GM21723 (cell line): ENCODE data around the gene SLC30A4.
"Not testable (repeated sequence)": the region's sequence is repeated elsewhere in the genome, so short reads cannot be mapped to it uniquely, and the experiment has no call there.

Experiments used
- ATAC-seq: cut with Tn5 transposase; IDR thresholded peaks from one replicate; pipeline ENCODE4 v1.9.1; 2021; ENCODE audit warnings: mild to moderate bottlenecking, moderate library complexity; ENCODE audit not compliant: unreplicated experiment

The SLC30A4 gene, protein sequence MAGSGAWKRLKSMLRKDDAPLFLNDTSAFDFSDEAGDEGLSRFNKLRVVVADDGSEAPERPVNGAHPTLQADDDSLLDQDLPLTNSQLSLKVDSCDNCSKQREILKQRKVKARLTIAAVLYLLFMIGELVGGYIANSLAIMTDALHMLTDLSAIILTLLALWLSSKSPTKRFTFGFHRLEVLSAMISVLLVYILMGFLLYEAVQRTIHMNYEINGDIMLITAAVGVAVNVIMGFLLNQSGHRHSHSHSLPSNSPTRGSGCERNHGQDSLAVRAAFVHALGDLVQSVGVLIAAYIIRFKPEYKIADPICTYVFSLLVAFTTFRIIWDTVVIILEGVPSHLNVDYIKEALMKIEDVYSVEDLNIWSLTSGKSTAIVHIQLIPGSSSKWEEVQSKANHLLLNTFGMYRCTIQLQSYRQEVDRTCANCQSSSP

DNA sequence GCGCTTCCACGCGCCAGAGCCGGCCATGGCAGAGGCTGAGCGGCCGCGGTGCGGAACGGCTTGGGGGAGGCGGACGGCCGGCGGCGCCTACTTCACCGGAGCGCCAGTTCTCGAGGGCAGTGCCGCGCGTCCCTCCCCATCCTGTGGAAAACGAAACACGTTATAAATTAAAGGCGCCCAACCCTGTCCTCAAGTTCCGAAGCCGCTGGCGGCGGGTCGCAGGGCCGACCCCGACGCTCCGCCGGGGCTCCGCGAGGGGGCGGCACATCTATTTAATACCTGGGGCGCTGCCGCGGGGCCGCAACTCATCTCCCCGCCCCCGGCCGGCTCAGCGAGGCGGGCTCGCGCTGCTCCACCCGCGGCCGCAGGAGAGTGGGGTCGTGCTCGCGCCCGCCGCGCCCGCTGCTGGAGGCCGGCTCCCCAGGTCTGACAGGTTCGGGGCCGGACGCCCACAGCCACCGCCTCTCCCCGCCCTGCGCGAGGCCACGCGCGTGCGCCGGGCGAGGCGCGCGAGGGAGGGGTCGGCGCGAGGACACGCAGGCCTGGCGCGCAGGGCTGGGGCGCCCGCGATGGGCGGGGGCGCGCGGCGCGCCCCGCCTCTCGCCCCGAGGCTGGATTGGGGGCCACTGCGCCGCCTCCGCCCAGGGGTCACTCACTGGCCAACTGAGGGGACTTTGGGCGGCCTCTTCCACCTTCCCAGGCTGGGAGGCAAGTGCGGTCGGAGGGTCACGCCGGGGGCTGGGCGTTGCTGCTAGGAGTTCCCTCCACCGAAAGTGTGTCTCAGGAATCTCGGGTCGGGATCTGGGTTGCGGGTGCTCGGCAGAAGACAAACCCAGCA lies at the start of gene SLC30A4:
Gene SLC30A4 (minus strand): TSS at position 428 of the 838 bp plus-strand sequence. CDS start 401 bp downstream, at position 27.
- ATAC-seq: peak; percentile 70

DNA sequence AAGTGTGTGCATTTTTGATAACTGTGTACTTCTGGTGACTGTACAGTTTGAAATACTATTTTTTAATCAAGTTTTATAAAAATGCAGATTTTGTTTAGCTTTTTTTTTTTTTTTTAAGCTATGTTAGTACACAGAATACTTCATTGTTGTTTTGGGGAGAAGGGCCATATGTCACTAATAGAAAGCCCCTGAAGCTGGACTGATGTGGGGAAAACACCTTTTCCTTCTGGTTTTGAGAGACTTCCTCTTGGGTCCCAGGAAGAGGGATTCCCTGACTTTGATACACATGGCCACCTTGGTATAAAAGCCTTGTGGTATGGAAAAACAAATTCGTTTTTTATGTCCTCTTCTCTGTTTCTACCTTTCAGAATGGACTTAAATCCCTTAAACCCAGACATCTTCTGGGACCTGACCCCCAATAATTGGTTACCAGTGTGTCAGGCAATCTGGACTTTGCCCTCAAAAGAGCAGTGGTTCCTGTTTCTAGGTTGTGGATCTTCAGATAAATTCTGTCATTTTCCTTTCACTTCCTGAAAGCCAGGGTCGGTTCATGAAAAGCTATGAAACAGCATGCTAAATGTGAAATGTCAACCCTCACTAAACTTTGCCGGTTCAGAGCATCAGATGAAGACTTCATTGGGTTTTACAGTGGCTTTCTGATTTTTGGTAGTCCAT lies 33.5 kb upstream of the SLC30A4 start:
- ATAC-seq: no peak

DNA sequence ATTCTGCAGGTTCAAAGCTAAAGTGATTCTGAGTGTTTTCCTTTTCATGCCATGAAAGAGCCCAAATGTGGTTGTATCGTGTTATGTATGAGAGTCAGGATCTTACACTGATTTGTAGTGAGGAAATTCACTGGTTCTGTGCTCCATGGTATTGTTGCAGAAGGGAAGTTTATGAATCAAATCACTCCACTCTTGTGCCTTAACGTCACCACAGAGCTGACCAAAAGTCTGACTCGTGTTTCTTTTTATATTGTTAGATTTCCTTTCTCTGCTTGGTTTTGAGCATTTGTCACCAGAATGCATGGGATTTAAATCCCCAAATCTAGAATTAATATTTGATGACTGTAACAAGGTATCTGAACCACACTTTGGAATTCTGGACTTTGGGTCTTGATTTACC lies 29.1 kb upstream of the SLC30A4 start:
- no peak for ATAC-seq

DNA sequence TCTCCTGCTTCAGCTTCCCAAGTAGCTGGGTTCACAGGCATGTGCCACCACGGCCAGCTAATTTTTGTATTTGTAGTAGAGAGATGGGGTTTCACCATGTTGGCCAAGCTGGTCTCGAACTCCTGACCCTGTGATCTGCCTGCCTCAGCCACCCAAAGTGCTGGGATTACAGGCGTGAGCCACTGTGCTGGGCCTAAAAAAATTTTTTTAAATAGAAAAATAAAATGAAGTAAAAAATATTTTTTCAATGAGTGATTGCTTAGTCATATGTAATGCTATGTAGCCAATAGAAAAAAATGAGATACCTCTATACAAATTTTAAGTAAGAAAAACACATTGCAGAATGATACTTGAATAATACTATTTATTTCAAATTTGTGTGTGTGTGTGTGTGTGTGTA lies 27.9 kb upstream of the SLC30A4 start:
- no peak for ATAC-seq

DNA sequence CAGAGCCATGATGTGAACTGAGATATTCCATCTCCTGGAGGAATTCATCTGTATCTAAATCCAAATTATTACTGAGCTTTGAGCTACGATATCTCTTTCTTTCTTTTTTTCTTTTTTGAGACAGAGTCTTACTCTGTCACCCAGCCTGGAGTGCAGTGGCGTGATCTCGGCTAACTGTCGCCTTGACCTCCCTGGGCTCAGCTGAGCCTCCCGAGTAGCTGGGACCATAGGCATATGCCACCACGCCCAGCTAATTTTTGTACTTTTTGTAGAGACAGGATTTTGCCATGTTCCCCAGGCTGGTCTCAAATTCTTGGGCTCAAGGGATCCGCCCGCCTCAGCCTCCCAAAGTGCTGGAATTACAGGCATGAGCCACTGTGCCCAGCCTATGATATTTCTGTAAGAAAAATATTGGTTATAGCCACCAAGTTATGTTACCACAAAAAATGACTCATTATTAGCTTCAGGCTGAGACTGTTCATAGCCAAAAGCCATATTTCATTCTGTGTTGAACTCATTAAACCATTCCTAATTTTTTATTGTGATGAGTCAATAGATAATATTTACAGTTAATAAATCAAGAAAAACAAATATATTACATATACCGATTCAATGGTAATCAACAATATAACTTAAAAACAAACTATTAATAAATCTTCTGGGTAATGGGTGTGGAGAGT lies 27.1 kb upstream of the SLC30A4 start:
- ATAC-seq: no peak

DNA sequence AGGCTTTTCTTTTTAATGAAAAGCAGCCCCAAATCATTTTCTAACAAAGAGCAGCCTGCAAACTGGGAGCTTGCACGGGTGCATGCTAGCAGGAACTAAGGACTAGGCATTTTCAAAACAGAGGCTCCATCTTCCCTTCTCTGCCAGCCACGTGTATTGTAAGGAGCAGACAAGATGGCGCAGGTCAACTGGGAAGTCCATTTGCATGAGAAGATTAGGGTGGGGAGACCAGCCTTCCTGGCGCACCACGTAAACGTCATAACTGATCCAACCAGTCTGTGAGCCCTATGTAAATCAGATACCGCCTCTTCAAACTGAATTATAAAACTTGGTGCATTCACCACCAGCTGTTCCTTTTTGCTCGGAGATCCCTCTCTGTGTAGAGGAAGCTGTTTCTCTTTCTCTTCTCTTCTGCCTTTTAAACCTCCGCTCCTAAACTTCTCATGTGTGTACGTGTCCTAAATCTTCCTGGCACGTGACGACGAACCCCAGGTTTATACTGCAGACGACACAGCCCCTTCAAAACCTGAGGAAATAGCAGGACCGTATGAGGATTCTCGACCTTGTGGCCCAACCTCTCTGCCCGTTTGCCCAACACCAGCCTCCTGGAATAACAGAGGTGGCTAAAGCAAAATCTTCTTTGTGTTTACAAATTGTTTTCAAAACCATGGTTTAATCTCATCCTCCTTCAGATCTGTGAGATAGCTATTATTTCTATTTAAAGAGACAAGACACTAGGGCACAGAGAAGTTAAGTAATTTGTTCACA lies 26.4 kb upstream of the SLC30A4 start:
- no peak for ATAC-seq

DNA sequence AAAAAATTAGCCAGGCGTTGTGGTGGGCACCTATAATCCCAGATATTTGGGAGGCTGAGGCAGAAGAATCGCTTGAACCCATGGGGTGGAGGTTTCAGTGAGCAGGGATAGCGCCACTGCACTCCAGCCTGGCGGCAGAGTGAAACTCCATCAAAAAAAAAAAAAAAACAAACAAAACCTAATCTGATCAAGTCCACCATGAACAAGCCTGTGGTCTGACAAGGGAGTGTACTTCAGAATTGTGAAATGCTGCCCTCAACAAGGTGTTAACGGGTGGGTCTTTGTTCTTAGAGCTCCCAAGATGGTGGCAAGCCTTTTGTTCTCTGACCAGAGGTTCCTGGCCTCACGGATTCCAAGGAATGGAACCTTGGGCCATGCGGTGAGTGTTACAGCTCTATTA lies 24.2 kb upstream of the SLC30A4 start:
- ATAC-seq: no peak

DNA sequence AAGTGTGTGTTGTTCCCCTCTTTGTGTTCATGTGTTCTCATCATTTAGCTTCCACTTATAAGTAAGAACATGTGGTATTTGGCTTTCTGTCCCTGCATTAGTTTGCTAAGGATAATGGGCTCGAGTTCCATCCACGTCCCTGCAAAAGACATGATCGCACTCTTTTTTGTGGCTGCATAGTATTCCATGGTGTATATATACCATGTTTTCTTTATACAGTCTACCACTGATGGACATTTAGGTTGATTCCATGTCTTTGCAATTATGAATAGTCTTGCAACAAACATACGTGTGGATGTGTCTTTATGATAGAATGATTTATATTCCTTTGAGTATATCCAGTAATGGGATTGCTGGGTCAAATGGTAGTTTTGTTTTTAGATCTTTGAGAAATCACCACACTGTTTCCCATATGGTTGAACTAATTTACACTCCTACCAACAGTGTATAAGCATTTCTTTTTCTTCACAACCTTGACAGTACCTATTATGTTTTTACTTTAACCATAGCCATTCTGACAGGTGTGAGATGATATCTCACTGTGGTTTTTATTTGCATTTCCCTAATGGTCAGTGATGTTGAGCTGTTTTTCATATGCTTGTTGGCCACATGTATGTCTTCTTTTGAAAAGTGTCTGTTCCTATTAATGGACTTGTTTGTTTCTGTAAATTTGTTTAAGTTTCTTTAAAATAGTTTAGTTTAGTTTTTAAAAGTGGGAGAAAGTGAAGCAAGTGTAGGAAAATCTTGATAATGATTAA lies 21.9 kb upstream of the SLC30A4 start:
- no peak for ATAC-seq

DNA sequence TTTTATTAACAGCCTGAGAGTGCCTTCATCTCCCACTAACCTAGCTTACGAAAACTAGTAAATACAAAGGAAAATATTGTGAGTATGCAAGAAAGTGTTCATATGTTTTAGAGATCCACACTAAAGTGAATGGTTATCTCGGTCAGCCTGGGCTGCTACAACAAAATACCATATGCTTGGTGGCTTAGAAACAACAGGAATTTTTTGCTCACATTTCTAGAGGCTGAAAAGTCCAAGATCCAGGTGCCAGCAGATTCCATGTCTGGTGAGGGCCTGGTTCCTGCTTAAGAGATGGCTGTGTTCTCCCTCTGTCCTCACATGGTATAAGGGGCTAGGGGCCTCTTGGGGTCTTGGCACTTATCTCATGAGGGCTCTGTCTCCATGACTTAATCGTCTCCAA lies 20.5 kb upstream of the SLC30A4 start:
- no peak for ATAC-seq

DNA sequence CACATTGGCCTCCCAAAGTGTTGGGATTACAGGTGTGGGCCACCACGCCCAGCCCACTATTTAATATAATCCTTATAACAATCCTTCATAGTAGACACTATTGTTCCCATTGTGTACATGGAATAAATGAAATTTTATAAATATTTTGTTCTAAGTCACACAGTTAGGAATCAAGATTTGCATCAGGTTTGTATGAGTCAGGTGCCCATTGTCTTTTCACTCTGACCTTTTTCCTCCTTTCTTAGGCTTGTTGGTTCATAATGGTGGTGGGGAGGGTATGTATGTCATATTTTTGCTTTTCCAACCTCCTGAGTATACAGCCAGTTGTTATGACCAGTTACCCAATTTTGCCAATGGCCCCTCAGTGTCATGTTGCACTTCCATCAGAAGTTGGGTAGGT lies 18.0 kb upstream of the SLC30A4 start:
- no peak for ATAC-seq

DNA sequence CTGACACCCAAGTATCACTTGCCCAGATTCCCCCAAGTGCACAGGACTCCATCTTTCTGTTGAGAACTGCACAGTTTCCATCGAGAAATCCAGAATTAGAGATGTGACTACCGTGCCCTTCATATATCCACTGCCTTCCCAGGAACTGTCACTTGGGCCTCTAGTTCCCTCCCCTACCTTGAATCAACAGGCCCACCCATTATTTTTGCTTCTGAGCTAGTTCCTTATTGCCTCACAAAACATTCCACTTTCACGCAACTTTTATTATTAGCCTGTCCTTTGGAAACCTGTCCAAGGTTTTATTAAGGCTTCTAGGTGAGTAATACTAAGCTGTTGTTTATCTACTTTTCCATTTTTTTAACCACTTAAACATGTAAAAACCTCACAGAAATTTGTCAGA lies 17.1 kb upstream of the SLC30A4 start:
- no peak for ATAC-seq

DNA sequence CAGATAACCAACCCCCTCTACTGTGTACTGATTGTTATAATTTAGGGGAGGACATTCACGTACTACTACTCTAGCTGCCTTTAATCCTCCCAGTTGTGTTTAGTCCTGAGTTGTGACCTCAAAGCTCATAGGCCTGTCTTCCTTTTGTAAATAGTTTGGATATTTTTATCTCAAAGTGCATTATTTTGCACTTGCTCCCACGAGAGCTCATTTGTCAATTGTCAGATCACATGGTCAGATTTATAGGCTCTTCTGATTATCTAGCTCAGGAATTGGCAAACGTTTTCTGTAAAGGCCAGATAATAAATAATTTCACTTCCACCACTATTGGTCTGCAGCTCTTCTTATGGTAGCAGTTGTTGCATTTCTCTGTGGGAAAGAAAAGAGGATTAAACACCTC lies 14.4 kb upstream of the SLC30A4 start:
- no peak for ATAC-seq

DNA sequence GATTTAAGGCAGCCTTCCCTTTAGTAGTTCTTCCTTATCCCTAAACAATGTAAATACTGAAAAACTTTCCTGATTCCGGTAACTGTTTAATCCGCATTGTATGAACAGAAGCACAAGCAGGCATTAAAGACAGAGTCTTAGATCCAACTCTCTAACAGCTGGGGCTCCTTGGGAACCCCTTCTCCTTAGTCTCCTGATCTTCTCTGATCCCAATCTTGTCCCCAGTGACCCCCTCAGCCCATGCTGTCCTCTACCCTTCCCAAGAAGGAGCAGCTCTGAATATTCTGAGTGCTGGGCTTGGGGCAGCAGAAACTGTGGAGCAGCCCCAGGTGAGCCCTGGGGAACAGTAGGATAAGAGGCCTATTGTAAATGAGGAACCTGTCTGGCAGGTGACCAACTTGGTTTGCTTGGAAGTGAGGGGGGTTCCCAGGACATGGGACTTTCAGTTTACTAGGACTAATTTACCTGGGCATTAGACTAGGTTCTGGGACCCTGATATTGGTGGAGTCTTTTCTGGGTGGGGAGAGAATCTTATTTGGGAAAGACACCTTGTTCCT lies 13.0 kb upstream of the SLC30A4 start:
- no peak for ATAC-seq

DNA sequence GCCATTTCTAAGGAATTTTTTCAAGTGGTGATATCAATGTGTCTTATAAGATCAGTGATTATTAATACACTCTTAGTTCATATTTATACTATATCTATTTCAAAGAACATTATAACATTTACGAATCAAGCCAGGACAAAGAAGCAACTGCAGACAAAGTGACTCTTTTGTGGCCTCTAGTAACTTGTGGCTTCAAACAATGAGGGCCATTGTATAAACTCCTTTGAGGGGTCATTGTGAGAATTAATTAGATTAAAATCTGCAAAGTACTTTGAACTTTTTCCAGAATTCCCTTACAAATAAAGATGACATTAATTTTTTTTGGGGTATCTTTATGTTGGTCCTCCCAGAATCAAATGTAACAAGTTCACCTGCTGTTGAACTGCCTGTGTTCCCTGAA lies 12.3 kb upstream of the SLC30A4 start:
- ATAC-seq: no peak

DNA sequence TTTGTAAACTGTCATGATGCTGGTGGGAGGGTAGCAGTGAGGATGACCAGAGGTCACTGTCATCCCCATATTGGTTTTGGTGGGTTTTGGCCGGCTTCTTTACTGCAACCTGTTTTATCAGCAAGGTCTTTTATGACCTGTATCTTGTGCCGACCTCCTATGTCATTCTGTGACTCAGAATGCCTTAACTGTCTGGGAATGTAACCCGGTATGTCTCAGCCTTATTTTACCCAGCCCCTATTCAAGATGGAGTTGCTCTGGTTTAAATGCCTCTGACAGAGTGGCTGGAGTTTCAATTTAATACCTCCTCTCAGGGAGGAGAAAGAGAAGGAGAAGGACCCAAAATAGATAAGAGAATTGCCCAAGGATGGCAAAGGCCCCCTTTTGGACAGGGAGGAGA lies 10.3 kb upstream of the SLC30A4 start:
- not testable (repeated sequence) for ATAC-seq

DNA sequence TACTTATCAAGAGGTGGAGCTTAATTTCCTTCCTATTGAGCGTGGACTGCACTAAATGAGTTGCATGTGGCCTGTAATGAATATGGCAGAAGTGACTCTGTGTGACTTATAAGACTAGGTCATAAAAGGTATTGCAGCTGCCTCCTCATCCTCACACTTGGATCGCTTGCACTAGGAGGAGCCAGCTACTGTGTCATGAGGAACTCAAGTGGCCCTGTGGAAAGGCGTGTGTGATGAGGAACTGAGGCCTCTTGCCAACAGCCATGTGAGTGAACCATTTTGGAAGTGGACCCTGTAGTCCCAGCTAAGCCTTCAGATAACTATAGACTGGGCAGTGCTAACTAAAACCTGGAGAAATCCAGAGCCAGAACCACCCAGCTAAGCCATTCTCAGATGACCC lies 7.1 kb upstream of the SLC30A4 start:
- no peak for ATAC-seq

DNA sequence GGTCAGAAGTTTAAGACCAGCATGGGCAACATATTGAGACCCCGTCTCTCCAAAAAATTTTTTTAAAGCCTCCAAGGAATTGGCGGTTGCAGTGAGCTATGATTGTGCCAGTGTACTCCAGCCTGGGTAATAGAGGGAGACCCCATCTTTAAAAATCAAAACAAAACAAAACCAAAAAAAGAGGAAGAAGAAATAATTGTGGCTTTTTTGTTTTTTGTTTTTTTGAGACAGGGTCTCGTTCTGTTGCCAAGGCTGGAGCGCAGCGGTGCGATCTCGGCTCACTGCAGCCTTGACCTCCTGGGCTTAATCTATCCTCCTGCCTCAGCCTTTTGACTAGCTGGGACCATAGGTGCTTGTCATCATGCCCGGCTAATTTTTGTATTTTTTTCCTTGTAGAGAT lies 4.5 kb upstream of the SLC30A4 start:
- no peak for ATAC-seq

DNA sequence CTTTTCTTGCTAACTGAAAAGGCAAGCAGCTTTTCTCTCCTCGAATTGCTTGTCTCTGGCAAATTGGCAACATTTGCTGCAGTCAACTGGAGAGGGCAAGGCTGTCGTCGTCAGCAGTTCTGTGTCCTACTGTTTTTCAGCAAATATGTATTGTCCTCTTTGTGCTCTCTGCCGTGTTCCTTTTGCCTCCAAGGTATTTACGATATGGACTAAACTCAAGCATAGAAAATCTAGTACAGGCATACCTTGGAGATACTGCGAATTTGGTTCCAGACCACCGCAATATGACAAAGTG lies 558 bp upstream of the SLC30A4 start:
- ATAC-seq: no peak

DNA sequence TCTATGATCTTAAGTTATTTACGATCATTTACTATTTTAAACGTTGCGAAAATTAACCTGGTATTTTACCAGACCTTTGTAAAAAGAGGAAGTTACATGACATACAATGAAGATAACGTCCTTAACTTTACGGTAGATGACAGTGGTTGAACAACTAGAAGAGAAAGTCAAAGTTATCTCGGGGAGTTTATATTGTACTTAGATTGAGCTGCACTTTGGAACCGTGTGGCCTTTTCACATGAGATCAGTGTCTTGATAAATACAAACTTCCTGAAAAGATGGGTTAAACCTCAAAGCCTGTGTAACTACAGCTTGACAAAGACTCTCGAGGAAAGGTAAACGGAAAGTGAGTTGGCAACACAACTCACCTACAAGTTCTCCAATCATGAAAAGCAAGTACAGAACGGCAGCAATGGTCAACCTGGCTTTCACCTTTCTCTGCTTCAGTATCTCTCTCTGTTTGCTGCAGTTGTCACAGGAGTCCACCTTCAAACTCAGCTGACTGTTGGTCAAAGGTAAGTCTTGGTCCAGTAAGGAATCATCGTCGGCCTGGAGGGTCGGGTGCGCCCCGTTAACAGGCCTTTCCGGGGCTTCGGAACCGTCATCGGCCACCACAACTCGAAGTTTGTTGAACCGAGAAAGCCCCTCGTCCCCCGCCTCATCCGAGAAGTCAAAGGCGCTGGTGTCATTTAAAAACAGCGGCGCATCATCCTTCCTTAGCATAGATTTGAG lies 793 bp downstream of the SLC30A4 start:
- peak; percentile 27 for ATAC-seq
